Measurements from ENCODE around the gene SPAG8. TPM values are rescaled to one million over a fixed set of nuclear protein-coding genes. Genes with fewer than 3 reads are reported as not detected.
A peak's percentile ranks its signal among the peaks of the same experiment; 100 is the strongest.

The SPAG8 gene
- total and polyA plus RNA-seq, 2 donors (not counting 1 experiment from before 2014, with no cell fraction given): 2.0 to 5.4 TPM

GRCh38 chr9:35790025-35790384, 22.1 kb downstream of the SPAG8 start:
- H3K27ac ChIP-seq (ENCODE audit: low read length in 2 of 2): no peak overlapping the region
- WGBS (ENCODE audit: insufficient coverage): 46% methylated on average over 3 of the region's 4 CpGs
- intact Hi-C loops (cut with micrococcal nuclease): loop anchor here (1.0 to 2.0 kb wide), 3 partner anchors 33 to 92 kb away; no protein-coding TSS in a partner anchor

More at GRCh38 chr9:35790025-35790384, 22.1 kb downstream of the SPAG8 start:
- H3K9ac ChIP-seq (ENCODE audit: low read length): no peak overlapping the region
- H3K36me3 ChIP-seq (replicated peaks in 1 of 2; ENCODE audit: control extremely low read depth in 1 of 2, control insufficient read depth in 1 of 2, extremely low read depth in 1 of 2, insufficient read depth in 2 of 2, low read length in 1 of 2): peaks cover 0 to 7% of the 10 kb centered on the region in 2 experiments
- peaks cover 0 to 6% (median 3%) of the 10 kb centered on the region in 4 experiments for H3K27me3 ChIP-seq (replicated peaks in 1 of 4; ENCODE audit: control extremely low read depth in 1 of 4, control insufficient read depth in 3 of 4, insufficient read depth in 4 of 4, low read length in 3 of 4)
- H4K20me1 ChIP-seq (ENCODE audit: control insufficient read depth, insufficient read depth, low read length, poor library complexity, severe bottlenecking): peaks cover 9% of the 10 kb centered on the region
- no peak for DNase-seq
- no peak for ATAC-seq (ENCODE audit: low read depth)
- Mint-ChIP-seq H3K27me3 (peaks cover 4% of the 10 kb centered on the region), H3K4me1 (peaks cover 9% of the 10 kb centered on the region), H3K4me3 (no peak overlapping the region), H3K27ac (peak overlapping the region; percentile 26), H3K9me3 (ENCODE audit: insufficient read depth) (no peaks in the 10 kb centered on the region)
- H3K4me3 ChIP-seq (ENCODE audit: control extremely low read depth in 1 of 5, extremely low read depth in 1 of 5, insufficient read depth in 1 of 5, low read depth in 2 of 5, low read length in 4 of 5): no peak overlapping the region
- peaks cover 5% of the 10 kb centered on the region in 2 donors for H3K4me1 ChIP-seq (ENCODE audit: control insufficient read depth in 2 of 2, insufficient read depth in 2 of 2, low read length in 2 of 2)
- TF ChIP-seq CTCF (IDR thresholded peaks at IDR 0.05) (no peak), EZH2 (IDR thresholded peaks at IDR 0.05; ENCODE audit: borderline replicate concordance, insufficient read depth, low read depth, low read length, poor library complexity, severe bottlenecking) (no peak)
- H2AFZ ChIP-seq (ENCODE audit: insufficient read depth, low read depth, low read length, poor library complexity, severe bottlenecking): no peak overlapping the region
- H3K79me2 ChIP-seq (ENCODE audit: control insufficient read depth, insufficient read depth, low read length): peaks cover 12% of the 10 kb centered on the region
- H3K4me2 ChIP-seq (replicated peaks; ENCODE audit: low read depth, low read length, poor library complexity, severe bottlenecking): no peak overlapping the region
- POLR2A ChIA-PET: interaction anchor here (1.5 kb wide), 1 partner anchor 36 kb away, joined by 3 read pairs; no protein-coding TSS in a partner anchor
- CTCF ChIA-PET: interaction anchor here (0.6 to 6.0 kb wide), 47 partner anchors 8 to 233 kb away, joined by 3 to 176 read pairs (median 5); partner anchors contain the start of genes CREB3, FAM221B, GBA2 and HINT2
- H3K9me3 ChIP-seq (ENCODE audit: control extremely low read depth in 1 of 3, control insufficient read depth in 2 of 3, insufficient read depth in 1 of 3, low read length in 2 of 3): no peaks in the 10 kb centered on the region

Data from B cell (primary cell).